IPS DF 4.7 (cell line): ENCODE data around the gene USP5.

Experiments used
- DNase-seq: peaks from one replicate; pipeline ENCODE4 v3.0.0-alpha.2; 2013; ENCODE audit warnings: low spot score; ENCODE audit errors: extremely low read depth

The USP5 gene

GRCh38 chr12:6914246-6914946 is 62.4 kb downstream of the USP5 start, which contains the start of gene ENO2:
ENO2 (plus strand) TSS chr12:6914580; CDS start chr12:6915833, 1,253 bp downstream.
- no peak for DNase-seq

DNA sequence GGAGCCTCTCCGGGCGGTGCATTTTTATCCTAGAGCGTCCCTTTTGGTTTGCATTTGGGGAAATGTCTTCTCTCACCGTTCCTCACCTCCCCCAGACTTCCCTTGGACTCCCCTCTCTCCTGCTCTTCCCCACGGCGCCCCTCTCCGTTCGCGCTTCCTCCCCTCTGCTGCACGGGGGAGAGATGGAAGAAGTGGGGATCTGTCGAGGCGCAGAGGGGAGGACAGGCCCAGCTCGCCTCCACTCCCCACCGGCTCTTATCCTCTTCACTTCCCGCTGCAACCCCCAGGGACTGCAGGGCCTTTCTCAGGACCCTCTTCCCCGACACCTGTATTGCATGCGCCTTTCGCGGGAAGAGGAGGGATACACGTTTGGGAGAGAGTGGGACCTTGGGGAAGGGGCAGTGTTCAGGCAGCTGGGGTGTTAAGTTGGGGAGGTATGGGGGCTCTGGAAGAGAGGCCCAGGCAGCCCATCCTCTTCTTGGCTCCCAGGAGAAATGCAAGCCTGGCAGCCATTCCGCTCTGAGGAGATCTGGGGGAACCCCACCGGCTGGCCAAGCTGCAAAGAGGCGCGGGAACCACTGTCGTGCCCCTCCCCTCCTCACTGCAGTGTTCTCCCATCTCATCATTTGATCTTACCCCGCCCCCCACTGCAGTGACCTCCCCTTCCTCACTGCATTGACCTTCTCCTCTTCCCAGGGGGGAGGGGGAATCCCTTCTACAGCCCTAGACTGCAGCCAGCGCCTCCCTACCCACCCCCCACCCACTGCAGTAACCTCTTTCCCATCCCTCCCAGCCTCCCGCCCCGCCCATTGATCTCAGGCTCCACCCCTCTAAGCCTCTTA is 63.2 kb downstream of the USP5 start:
- DNase-seq, result no peak

DNA sequence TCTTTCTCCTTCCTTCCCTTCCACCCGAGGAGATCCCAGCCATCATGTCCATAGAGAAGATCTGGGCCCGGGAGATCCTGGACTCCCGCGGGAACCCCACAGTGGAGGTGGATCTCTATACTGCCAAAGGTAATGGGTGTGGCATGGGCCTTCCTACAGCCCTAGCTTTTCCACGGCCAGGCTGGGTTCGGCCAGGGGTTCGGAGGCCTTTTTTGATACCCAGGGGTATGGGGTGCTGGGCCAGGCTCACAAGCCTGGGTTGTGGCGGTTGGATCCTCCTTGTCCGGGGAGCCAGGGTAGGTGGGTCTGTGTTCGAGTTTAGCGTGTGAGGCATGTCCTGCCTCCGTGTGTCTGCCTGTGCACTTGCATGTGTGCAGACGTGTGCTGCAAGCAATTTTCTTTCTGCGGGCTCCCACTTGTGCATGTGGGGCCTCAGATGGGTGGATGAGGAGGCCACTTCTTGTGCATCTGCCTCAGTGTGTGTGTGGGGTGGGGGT is 63.9 kb downstream of the USP5 start:
- no peak for DNase-seq
